Prostate gland (tissue), 2 donors: ENCODE measurements around the gene NKX1-2.
A peak's percentile ranks its signal among the peaks of the same experiment; 100 is the strongest.

Experiments used
- CTCF ChIP-seq, 4 experiments: fragments of 200-600 bp in 2 of 4; fragments of 450-650 bp in 2 of 4; sonication (generic) in 2 of 4; IDR thresholded peaks; 1 replicate in 3 of 4; 2 replicates in 1 of 4; pipeline ENCODE4 v1.5.1; 2016 to 2019; ENCODE audit warnings: antibody characterized with exemption in 4 of 4, mild to moderate bottlenecking in 2 of 4, moderate library complexity in 2 of 4
- POLR2A ChIP-seq: fragments of 450-650 bp; IDR thresholded peaks from one replicate; pipeline ENCODE4 v1.6.1; 2016; ENCODE audit warnings: antibody characterized with exemption, mild to moderate bottlenecking
- POLR2AphosphoS5 ChIP-seq: sonication (generic); formaldehyde crosslinking; IDR thresholded peaks from one replicate; pipeline ENCODE4 v1.6.1; 2017; ENCODE audit warnings: antibody characterized with exemption

GRCh38 chr10:124416733-124417132 lies 33.1 kb downstream of the NKX1-2 start:
- TF ChIP-seq POLR2A (no peak), POLR2AphosphoS5 (peak; percentile 26), CTCF (IDR thresholded peaks at IDR 0.05) (no peak)
